Endothelial cell (in vitro differentiated cells): ENCODE measurements around the gene RAD51B. TPM values are rescaled to one million over a fixed set of nuclear protein-coding genes. Genes with fewer than 3 reads are reported as not detected.

ENCODE experiments used
- DNase-seq: peaks from one replicate; pipeline ENCODE4 v3.0.0; 2021; ENCODE audit warnings: low spot score
- H3K27ac Mint-ChIP-seq: one replicate; pipeline ENCODE4 v1.8.0; 2021; ENCODE audit warnings: mixed read lengths, inconsistent platforms; ENCODE audit not compliant: unreplicated experiment
- H3K27me3 Mint-ChIP-seq: one replicate; pipeline ENCODE4 v1.8.0; 2021; ENCODE audit warnings: mild to moderate bottlenecking, moderate library complexity, mixed read lengths, inconsistent platforms; ENCODE audit not compliant: unreplicated experiment
- H3K36me3 Mint-ChIP-seq: one replicate; pipeline ENCODE4 v1.8.0; 2021; ENCODE audit warnings: mild to moderate bottlenecking, low read depth, mixed read lengths, inconsistent platforms; ENCODE audit not compliant: unreplicated experiment
- H3K4me1 Mint-ChIP-seq: one replicate; pipeline ENCODE4 v1.8.0; 2021; ENCODE audit warnings: mild to moderate bottlenecking, mixed read lengths, inconsistent platforms; ENCODE audit not compliant: unreplicated experiment
- H3K4me3 Mint-ChIP-seq: one replicate; pipeline ENCODE4 v1.8.0; 2021; ENCODE audit warnings: mild to moderate bottlenecking, mixed read lengths, inconsistent platforms; ENCODE audit not compliant: unreplicated experiment
- H3K9me3 Mint-ChIP-seq: one replicate; pipeline ENCODE4 v1.8.0; 2021; ENCODE audit warnings: mixed read lengths, inconsistent platforms; ENCODE audit not compliant: unreplicated experiment
- CTCF ChIP-seq: fragments of 200-600 bp; sonication (generic); IDR thresholded peaks from one replicate; pipeline ENCODE4 v1.5.0; 2021; ENCODE audit warnings: antibody characterized with exemption; ENCODE audit not compliant: unreplicated experiment
- total RNA-seq: library from RNA; stranded (reverse); fragmentation: NEBNext Ultra II Directional; extraction: Animal tissue kit (Norgen Biotek cat#: 25700); gene quantifications from one replicate; pipeline ENCODE4 v1.2.1, GENCODE V29; 2021; ENCODE audit not compliant: unreplicated experiment

RAD51B gene
- total RNA-seq, 1 donor from 2014 or later: 23.5 TPM

- Mint-ChIP-seq H3K36me3 (no peaks in the 10 kb centered on the region), H3K27me3 (peaks cover 2% of the 10 kb centered on the region), H3K4me3 (no peak overlapping the region), H3K9me3 (no peaks in the 10 kb centered on the region), H3K27ac (peak overlapping the region; percentile 96), H3K4me1 (peaks cover 79% of the 10 kb centered on the region)
- DNase-seq: no peak
- TF ChIP-seq CTCF: no peak
These were observed 677.4 kb downstream of the RAD51B start for GRCh38 chr14:68497011-68497410.

GRCh38 chr14:68499451-68499850, 679.9 kb downstream of the RAD51B start:
- DNase-seq: no peak
- peaks cover 4% of the 10 kb centered on the region for H3K27me3 Mint-ChIP-seq
- H3K27ac Mint-ChIP-seq: peak overlapping the region; percentile 46
- TF ChIP-seq CTCF: no peak
- no peaks in the 10 kb centered on the region for H3K9me3 Mint-ChIP-seq
- H3K4me3 Mint-ChIP-seq: no peak overlapping the region
- H3K4me1 Mint-ChIP-seq: peaks cover 77% of the 10 kb centered on the region
- no peaks in the 10 kb centered on the region for H3K36me3 Mint-ChIP-seq

- Mint-ChIP-seq H3K27ac (peak overlapping the region; percentile 72), H3K4me1 (peaks cover 72% of the 10 kb centered on the region), H3K4me3 (no peak overlapping the region), H3K36me3 (no peaks in the 10 kb centered on the region), H3K27me3 (peaks cover 3% of the 10 kb centered on the region), H3K9me3 (no peaks in the 10 kb centered on the region)
- no peak for DNase-seq
- TF ChIP-seq CTCF: no peak
These were observed 681.6 kb downstream of the RAD51B start for GRCh38 chr14:68501171-68501570.

GRCh38 chr14:68501614-68502052, 682.1 kb downstream of the RAD51B start:
- Mint-ChIP-seq H3K36me3 (no peaks in the 10 kb centered on the region), H3K27me3 (peaks cover 3% of the 10 kb centered on the region), H3K9me3 (no peaks in the 10 kb centered on the region), H3K4me1 (peaks cover 72% of the 10 kb centered on the region), H3K27ac (no peak overlapping the region), H3K4me3 (no peak overlapping the region)
- no peak for TF ChIP-seq CTCF
- DNase-seq: no peak

- H3K27ac Mint-ChIP-seq: no peak overlapping the region
- no peak for TF ChIP-seq CTCF
- peaks cover 73% of the 10 kb centered on the region for H3K4me1 Mint-ChIP-seq
- no peak for DNase-seq
- no peaks in the 10 kb centered on the region for H3K9me3 Mint-ChIP-seq
- H3K36me3 Mint-ChIP-seq: no peaks in the 10 kb centered on the region
- no peak overlapping the region for H3K4me3 Mint-ChIP-seq
- H3K27me3 Mint-ChIP-seq: peaks cover 3% of the 10 kb centered on the region
These were observed 682.7 kb downstream of the RAD51B start for GRCh38 chr14:68502230-68502629.
